HEK293 (cell line): ENCODE measurements around the gene SESN1.

Source experiments
- EGR2 ChIP-seq: fragments of 450-650 bp; formaldehyde crosslinking; IDR thresholded peaks from 2 replicates; pipeline ENCODE4 v1.5.1; 2016; ENCODE audit warnings: low read depth, missing biosample characterization, missing genetic modification characterization
- KLF10 ChIP-seq: fragments of 450-650 bp; IDR thresholded peaks from 2 replicates; pipeline ENCODE4 v1.5.1; 2018; ENCODE audit warnings: missing biosample characterization, mild to moderate bottlenecking, missing genetic modification characterization
- RBAK ChIP-seq: fragments of 450-650 bp; formaldehyde crosslinking; IDR thresholded peaks from 2 replicates; pipeline ENCODE4 v1.5.1; 2016; ENCODE audit warnings: missing biosample characterization, missing genetic modification characterization
- SP2 ChIP-seq: fragments of 450-650 bp; formaldehyde crosslinking; IDR thresholded peaks from 2 replicates; pipeline ENCODE4 v1.5.1; 2016; ENCODE audit warnings: missing biosample characterization, missing genetic modification characterization
- YY1 ChIP-seq: fragments of 450-650 bp; formaldehyde crosslinking; IDR thresholded peaks from 2 replicates; pipeline ENCODE4 v1.5.1; 2018; ENCODE audit warnings: missing biosample characterization, missing genetic modification characterization
- ZBTB21 ChIP-seq: fragments of 450-650 bp; formaldehyde crosslinking; IDR thresholded peaks from 2 replicates; pipeline ENCODE4 v1.5.1; 2017; ENCODE audit warnings: missing biosample characterization, missing genetic modification characterization
- ZNF138 ChIP-seq: fragments of 450-650 bp; formaldehyde crosslinking; IDR thresholded peaks from 2 replicates; pipeline ENCODE4 v1.5.1; 2016; ENCODE audit warnings: missing biosample characterization, missing genetic modification characterization, borderline replicate concordance
- ZNF555 ChIP-seq: fragments of 450-650 bp; formaldehyde crosslinking; conservative IDR thresholded peaks from 2 replicates; pipeline ENCODE4 v1.5.1; 2017; ENCODE audit warnings: missing biosample characterization, mild to moderate bottlenecking, missing genetic modification characterization, inconsistent platforms
- ZNF776 ChIP-seq: fragments of 450-650 bp; formaldehyde crosslinking; IDR thresholded peaks from 2 replicates; pipeline ENCODE4 v1.5.0; 2017; ENCODE audit warnings: missing biosample characterization, missing genetic modification characterization, borderline replicate concordance
- TF ChIP-seq, protein P1 (sequence below): fragments of 450-650 bp; formaldehyde crosslinking; IDR thresholded peaks from 2 replicates; pipeline ENCODE4 v1.5.1; 2016; ENCODE audit warnings: missing biosample characterization, missing genetic modification characterization
- TF ChIP-seq, protein P2 (sequence below): fragments of 450-650 bp; formaldehyde crosslinking; IDR thresholded peaks from 2 replicates; pipeline ENCODE4 v1.5.1; 2016; ENCODE audit warnings: missing biosample characterization, missing genetic modification characterization, low read depth
- TF ChIP-seq, protein P3 (sequence below): fragments of 450-650 bp; formaldehyde crosslinking; IDR thresholded peaks from 2 replicates; pipeline ENCODE4 v1.5.1; 2016; ENCODE audit warnings: missing biosample characterization, missing genetic modification characterization
- TF ChIP-seq, protein P4 (sequence below): fragments of 450-650 bp; formaldehyde crosslinking; IDR thresholded peaks from 2 replicates; pipeline ENCODE4 v1.5.1; 2016; ENCODE audit warnings: missing biosample characterization, missing genetic modification characterization

DNA sequence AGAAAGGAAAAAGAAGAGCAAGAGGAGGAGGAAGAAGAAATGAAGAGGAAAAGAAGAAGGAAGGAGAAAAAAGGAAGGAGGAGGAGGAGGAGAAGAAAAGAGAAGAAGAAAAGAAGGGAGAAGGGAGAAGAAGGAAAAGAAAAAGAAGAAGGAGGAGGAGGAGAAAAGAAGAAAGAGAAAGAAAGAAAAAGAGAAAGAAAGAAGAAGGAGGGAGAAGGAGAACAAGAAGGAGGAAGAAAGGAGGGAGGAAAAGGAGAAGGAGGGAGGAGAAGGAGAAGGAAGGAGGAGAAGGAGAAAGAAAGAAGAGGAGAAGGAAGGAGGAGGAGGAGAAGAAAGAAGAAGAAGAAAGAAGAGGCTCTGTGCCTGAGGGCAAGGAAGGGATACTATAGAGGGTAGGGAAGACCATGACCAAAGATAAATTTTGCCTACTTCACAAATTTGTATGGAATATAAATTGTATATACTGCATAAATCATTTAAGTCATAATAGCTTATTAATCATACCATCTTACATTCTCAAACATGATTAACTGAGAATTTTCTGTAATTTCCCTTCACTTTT lies 55.7 kb downstream of the SESN1 start:
- TF ChIP-seq, protein P1, sequence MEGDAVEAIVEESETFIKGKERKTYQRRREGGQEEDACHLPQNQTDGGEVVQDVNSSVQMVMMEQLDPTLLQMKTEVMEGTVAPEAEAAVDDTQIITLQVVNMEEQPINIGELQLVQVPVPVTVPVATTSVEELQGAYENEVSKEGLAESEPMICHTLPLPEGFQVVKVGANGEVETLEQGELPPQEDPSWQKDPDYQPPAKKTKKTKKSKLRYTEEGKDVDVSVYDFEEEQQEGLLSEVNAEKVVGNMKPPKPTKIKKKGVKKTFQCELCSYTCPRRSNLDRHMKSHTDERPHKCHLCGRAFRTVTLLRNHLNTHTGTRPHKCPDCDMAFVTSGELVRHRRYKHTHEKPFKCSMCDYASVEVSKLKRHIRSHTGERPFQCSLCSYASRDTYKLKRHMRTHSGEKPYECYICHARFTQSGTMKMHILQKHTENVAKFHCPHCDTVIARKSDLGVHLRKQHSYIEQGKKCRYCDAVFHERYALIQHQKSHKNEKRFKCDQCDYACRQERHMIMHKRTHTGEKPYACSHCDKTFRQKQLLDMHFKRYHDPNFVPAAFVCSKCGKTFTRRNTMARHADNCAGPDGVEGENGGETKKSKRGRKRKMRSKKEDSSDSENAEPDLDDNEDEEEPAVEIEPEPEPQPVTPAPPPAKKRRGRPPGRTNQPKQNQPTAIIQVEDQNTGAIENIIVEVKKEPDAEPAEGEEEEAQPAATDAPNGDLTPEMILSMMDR (tag by site-specific recombination), result no peak
- TF ChIP-seq, protein P2, sequence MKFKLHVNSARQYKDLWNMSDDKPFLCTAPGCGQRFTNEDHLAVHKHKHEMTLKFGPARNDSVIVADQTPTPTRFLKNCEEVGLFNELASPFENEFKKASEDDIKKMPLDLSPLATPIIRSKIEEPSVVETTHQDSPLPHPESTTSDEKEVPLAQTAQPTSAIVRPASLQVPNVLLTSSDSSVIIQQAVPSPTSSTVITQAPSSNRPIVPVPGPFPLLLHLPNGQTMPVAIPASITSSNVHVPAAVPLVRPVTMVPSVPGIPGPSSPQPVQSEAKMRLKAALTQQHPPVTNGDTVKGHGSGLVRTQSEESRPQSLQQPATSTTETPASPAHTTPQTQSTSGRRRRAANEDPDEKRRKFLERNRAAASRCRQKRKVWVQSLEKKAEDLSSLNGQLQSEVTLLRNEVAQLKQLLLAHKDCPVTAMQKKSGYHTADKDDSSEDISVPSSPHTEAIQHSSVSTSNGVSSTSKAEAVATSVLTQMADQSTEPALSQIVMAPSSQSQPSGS (tag by site-specific recombination), result no peak
- TF ChIP-seq YY1 (tag by site-specific recombination) (no peak), KLF10 (tag by site-specific recombination) (no peak), SP2 (tag by site-specific recombination) (no peak), ZBTB21 (no peak), ZNF555 (no peak), RBAK (tag by site-specific recombination) (no peak), ZNF138 (tag by site-specific recombination) (no peak), ZNF776 (tag by site-specific recombination) (peak; percentile 29; the same call in 1 of the 2 replicates), EGR2 (no peak)
- TF ChIP-seq, protein P3, sequence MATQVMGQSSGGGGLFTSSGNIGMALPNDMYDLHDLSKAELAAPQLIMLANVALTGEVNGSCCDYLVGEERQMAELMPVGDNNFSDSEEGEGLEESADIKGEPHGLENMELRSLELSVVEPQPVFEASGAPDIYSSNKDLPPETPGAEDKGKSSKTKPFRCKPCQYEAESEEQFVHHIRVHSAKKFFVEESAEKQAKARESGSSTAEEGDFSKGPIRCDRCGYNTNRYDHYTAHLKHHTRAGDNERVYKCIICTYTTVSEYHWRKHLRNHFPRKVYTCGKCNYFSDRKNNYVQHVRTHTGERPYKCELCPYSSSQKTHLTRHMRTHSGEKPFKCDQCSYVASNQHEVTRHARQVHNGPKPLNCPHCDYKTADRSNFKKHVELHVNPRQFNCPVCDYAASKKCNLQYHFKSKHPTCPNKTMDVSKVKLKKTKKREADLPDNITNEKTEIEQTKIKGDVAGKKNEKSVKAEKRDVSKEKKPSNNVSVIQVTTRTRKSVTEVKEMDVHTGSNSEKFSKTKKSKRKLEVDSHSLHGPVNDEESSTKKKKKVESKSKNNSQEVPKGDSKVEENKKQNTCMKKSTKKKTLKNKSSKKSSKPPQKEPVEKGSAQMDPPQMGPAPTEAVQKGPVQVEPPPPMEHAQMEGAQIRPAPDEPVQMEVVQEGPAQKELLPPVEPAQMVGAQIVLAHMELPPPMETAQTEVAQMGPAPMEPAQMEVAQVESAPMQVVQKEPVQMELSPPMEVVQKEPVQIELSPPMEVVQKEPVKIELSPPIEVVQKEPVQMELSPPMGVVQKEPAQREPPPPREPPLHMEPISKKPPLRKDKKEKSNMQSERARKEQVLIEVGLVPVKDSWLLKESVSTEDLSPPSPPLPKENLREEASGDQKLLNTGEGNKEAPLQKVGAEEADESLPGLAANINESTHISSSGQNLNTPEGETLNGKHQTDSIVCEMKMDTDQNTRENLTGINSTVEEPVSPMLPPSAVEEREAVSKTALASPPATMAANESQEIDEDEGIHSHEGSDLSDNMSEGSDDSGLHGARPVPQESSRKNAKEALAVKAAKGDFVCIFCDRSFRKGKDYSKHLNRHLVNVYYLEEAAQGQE (tag by site-specific recombination), result no peak
- TF ChIP-seq, protein P4, sequence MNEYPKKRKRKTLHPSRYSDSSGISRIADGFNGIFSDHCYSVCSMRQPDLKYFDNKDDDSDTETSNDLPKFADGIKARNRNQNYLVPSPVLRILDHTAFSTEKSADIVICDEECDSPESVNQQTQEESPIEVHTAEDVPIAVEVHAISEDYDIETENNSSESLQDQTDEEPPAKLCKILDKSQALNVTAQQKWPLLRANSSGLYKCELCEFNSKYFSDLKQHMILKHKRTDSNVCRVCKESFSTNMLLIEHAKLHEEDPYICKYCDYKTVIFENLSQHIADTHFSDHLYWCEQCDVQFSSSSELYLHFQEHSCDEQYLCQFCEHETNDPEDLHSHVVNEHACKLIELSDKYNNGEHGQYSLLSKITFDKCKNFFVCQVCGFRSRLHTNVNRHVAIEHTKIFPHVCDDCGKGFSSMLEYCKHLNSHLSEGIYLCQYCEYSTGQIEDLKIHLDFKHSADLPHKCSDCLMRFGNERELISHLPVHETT (tag by site-specific recombination), result no peak
